Endothelial cell of umbilical vein (primary cell): ENCODE results near the gene CARD11. TPM values are rescaled to one million over a fixed set of nuclear protein-coding genes. Genes with fewer than 3 reads are reported as not detected.

Source experiments
- BruUV-seq: library from RNA; stranded (reverse); fragments of 400-500 nt; replicated peaks from 2 replicates; lab custom pipeline; 2021; lab: Mats Ljungman, UMichigan
- CTCF ChIA-PET: fragments of 300-600, 350-600 bp; sonication (Branson Sonifier 250); formaldehyde crosslinking; loops from one replicate; lab custom pipeline; 2021; ENCODE audit warnings: antibody characterized with exemption, inconsistent platforms; lab: Charles Lee
- POLR2A ChIA-PET: fragments of 300-600, 350-600 bp; sonication (Branson Sonifier 250); formaldehyde crosslinking; loops from one replicate; lab custom pipeline; 2021; ENCODE audit warnings: antibody characterized with exemption, inconsistent platforms; lab: Charles Lee
- DNase-seq: peaks from one replicate; pipeline ENCODE4 v3.0.0-alpha.2; 2011; ENCODE audit warnings: low read depth, low spot score
- FAIRE-seq: peaks from 2 replicates; lab custom pipeline; 2011; peaks lifted over from hg19 to GRCh38; lab: Jason Lieb, UNC
- H2AFZ ChIP-seq: 2 replicates; pipeline ENCODE4 v1.6.0; 2012; ENCODE audit warnings: low read depth, low read length, control low read depth, inconsistent platforms
- H3K27ac ChIP-seq: 2 replicates; pipeline ENCODE4 v1.5.1; 2011; ENCODE audit warnings: low read depth, mild to moderate bottlenecking, control low read depth, low read length, moderate library complexity; ENCODE audit not compliant: insufficient read depth
- H3K27me3 ChIP-seq, 2 experiments: 2 replicates each; pipeline versions ENCODE4 v1.6.0 to v1.6.1; 2011; ENCODE audit warnings: low read length in 2 of 2, mixed read lengths in 1 of 2; ENCODE audit not compliant: control insufficient read depth in 2 of 2, insufficient read depth in 2 of 2
- H3K36me3 ChIP-seq, 2 experiments: 2 replicates in 1 of 2; 3 replicates in 1 of 2; pipeline ENCODE4 v1.5.1; 2011; ENCODE audit warnings: low read length in 2 of 2, mild to moderate bottlenecking in 1 of 2, moderate library complexity in 1 of 2; ENCODE audit not compliant: control insufficient read depth in 2 of 2, insufficient read depth in 2 of 2; ENCODE audit errors: extremely low read depth in 1 of 2
- H3K4me1 ChIP-seq: 3 replicates; pipeline ENCODE4 v1.5.1; 2011; ENCODE audit warnings: mild to moderate bottlenecking, low read length; ENCODE audit not compliant: control insufficient read depth, insufficient read depth; ENCODE audit errors: extremely low read depth
- H3K4me2 ChIP-seq: 2 replicates; pipeline ENCODE4 v1.6.1; 2011; ENCODE audit warnings: low read length, control low read depth, mixed read lengths; ENCODE audit not compliant: insufficient read depth
- H3K4me3 ChIP-seq, 3 experiments: fragments of 200-600 bp in 1 of 3; sonication (generic), shearing (Covaris generic) in 1 of 3; replicated peaks in 1 of 3; 2 replicates each; pipeline ENCODE4 v1.5.1; 2011 to 2016; ENCODE audit warnings: control low read depth in 3 of 3, low read length in 3 of 3, mild to moderate bottlenecking in 2 of 3, inconsistent platforms in 1 of 3, low read depth in 1 of 3, moderate library complexity in 1 of 3; ENCODE audit not compliant: insufficient read depth in 1 of 3
- H3K79me2 ChIP-seq: 2 replicates; pipeline ENCODE4 v1.6.0; 2012; ENCODE audit warnings: low read length, inconsistent platforms; ENCODE audit not compliant: control insufficient read depth, insufficient read depth
- H3K9ac ChIP-seq: replicated peaks from 2 replicates; pipeline ENCODE3; 2011; ENCODE audit warnings: low read length, control low read depth; ENCODE audit not compliant: insufficient read depth; ENCODE audit errors: extremely low read depth
- H3K9me1 ChIP-seq: replicated peaks from 3 replicates; pipeline ENCODE4 v1.6.0; 2011; ENCODE audit warnings: mild to moderate bottlenecking, low read length; ENCODE audit not compliant: control insufficient read depth, insufficient read depth; ENCODE audit errors: extremely low read depth
- H3K9me3 ChIP-seq: replicated peaks from 2 replicates; pipeline ENCODE4 v1.5.1; 2012; ENCODE audit warnings: low read length, inconsistent platforms; ENCODE audit not compliant: control insufficient read depth, insufficient read depth
- H4K20me1 ChIP-seq: replicated peaks from 2 replicates; pipeline ENCODE3; 2011; ENCODE audit warnings: mild to moderate bottlenecking, low read length; ENCODE audit not compliant: control insufficient read depth, insufficient read depth; ENCODE audit errors: extremely low read depth
- CTCF ChIP-seq, 2 donors: IDR thresholded peaks; 1 replicate in 1 of 2; 2 replicates in 1 of 2; pipeline ENCODE4 v1.5.1; 2011; ENCODE audit warnings: low read length in 2 of 2, mild to moderate bottlenecking in 2 of 2, moderate library complexity in 2 of 2, control low read depth in 1 of 2, inconsistent platforms in 1 of 2, low read depth in 1 of 2; ENCODE audit not compliant: insufficient read depth in 1 of 2; ENCODE audit errors: extremely low read depth in 1 of 2
- EZH2 ChIP-seq: IDR thresholded peaks from 2 replicates; pipeline ENCODE4 v1.6.1; 2012; ENCODE audit warnings: borderline replicate concordance, low read depth, mild to moderate bottlenecking, moderate library complexity, low read length, inconsistent platforms; ENCODE audit not compliant: severe bottlenecking
- FOS ChIP-seq: IDR thresholded peaks from 2 replicates; pipeline ENCODE4 v1.6.1; 2011; ENCODE audit warnings: mild to moderate bottlenecking, low read length, moderate library complexity, borderline replicate concordance; ENCODE audit not compliant: insufficient read depth
- GATA2 ChIP-seq: IDR thresholded peaks from 2 replicates; pipeline ENCODE4 v1.7.0; 2011; ENCODE audit warnings: low read depth, mild to moderate bottlenecking, moderate library complexity, mixed read lengths, low read length; ENCODE audit not compliant: insufficient read length, insufficient read depth
- JUN ChIP-seq: IDR thresholded peaks from 2 replicates; pipeline ENCODE4 v1.6.1; 2011; ENCODE audit warnings: borderline replicate concordance, low read depth; ENCODE audit not compliant: insufficient read length, insufficient read depth
- MYC ChIP-seq: IDR thresholded peaks from one replicate; pipeline ENCODE4 v1.6.1; 2011; ENCODE audit warnings: mild to moderate bottlenecking, low read depth, low read length
- POLR2A ChIP-seq: IDR thresholded peaks from 2 replicates; pipeline ENCODE4 v1.6.1; 2012; ENCODE audit warnings: low read depth, mild to moderate bottlenecking, control low read depth, low read length
- POLR2AphosphoS5 ChIP-seq: IDR thresholded peaks from 2 replicates; pipeline ENCODE4 v1.6.1; 2012; ENCODE audit warnings: low read depth, mild to moderate bottlenecking, control low read depth, low read length, moderate library complexity; ENCODE audit not compliant: insufficient read depth
- dilution Hi-C: fragments of 300-500 bp; cut with MboI; formaldehyde crosslinking; loops from one replicate; pipeline ENCODE4 v1.15.0; 2019; ENCODE audit warnings: low sequenced_read_pairs; ENCODE audit not compliant: extremely low pct_ligation_motif_present
- intact Hi-C: fragments of 100-400 bp; cut with micrococcal nuclease; formaldehyde crosslinking; loops from one replicate; pipeline ENCODE4 v1.10.0; 2022
- polyA plus RNA-seq, 4 experiments: library from polyadenylated mRNA; depleted of rRNA in 3 of 4; stranded (reverse) in 3 of 4; unstranded in 1 of 4; fragments of >200 nt; gene quantifications; 2 replicates each; pipeline versions ENCODE4 v1.2.1 to v1.2.3, GENCODE V29; 2011 to 2012; ENCODE audit warnings: missing spikeins in 1 of 4
- total RNA-seq: library from RNA; stranded (reverse); gene quantifications from 2 replicates; pipeline ENCODE4 v1.2.3, GENCODE V29; 2021
- TF ChIP-seq, protein P1 (sequence below): IDR thresholded peaks from 2 replicates; pipeline ENCODE4 v1.6.1; 2011; ENCODE audit not compliant: insufficient read depth, insufficient read length

CARD11 gene
- total and polyA plus RNA-seq, 2 donors (not counting 3 experiments of a cell fraction or from before 2014, with no cell fraction given): 20.4 to 41.8 TPM

DNA sequence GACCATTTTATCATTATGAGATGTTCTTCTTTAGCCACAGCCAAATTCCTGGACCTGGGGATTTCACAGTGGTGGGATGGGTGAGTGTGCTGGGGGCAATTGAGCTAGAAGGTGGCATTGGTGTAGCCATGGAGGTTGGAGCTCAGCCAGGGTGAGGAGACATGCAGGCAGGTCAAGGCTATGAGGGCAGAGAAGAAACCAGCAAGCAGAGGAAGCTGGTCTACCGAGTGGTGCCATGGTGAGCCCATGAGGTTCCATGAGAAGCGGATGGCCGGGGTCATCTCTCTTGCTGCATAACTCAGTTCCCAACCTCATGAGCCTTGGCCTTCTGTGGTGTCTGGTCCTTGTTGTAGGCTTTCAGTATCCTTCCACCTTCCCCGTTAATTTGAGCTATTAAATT lies 91.4 kb downstream of the CARD11 start:
- DNase-seq: no peak
- H3K4me1 ChIP-seq: peaks cover 8% of the 10 kb centered on the region
- no TSS peak for BruUV-seq
- no peak for FAIRE-seq
- no peaks in the 10 kb centered on the region for H3K9me3 ChIP-seq
- CTCF ChIA-PET: no interaction called here
- H3K27ac ChIP-seq: no peak overlapping the region
- peaks cover 0 to 2% of the 10 kb centered on the region in 2 experiments for H3K36me3 ChIP-seq
- H3K9ac ChIP-seq: no peak overlapping the region
- TF ChIP-seq FOS: no peak
- TF ChIP-seq MYC: no peak
- TF ChIP-seq POLR2AphosphoS5: no peak
- TF ChIP-seq POLR2A: no peak
- TF ChIP-seq, protein P1, sequence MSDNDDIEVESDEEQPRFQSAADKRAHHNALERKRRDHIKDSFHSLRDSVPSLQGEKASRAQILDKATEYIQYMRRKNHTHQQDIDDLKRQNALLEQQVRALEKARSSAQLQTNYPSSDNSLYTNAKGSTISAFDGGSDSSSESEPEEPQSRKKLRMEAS: no peak
- TF ChIP-seq EZH2: no peak
- no peak for TF ChIP-seq JUN
- no peak for TF ChIP-seq CTCF (IDR thresholded peaks at IDR 0.05; ENCODE audit: extremely low read depth in 1 of 2, insufficient read depth in 1 of 2, low read depth in 1 of 2, low read length in 2 of 2)
- TF ChIP-seq GATA2: no peak
- no peak overlapping the region for H3K4me2 ChIP-seq
- H2AFZ ChIP-seq: no peak overlapping the region
- no peaks in the 10 kb centered on the region for H3K27me3 ChIP-seq
- dilution Hi-C loops: no loop called here
- H3K4me3 ChIP-seq: no peak overlapping the region
- intact Hi-C loops: no loop called here
- H3K79me2 ChIP-seq: no peaks in the 10 kb centered on the region
- H4K20me1 ChIP-seq: no peaks in the 10 kb centered on the region
- H3K9me1 ChIP-seq: no peaks in the 10 kb centered on the region
- POLR2A ChIA-PET: no interaction called here
